ENCODE data around the gene NAPG. TPM values are rescaled to one million over a fixed set of nuclear protein-coding genes. Genes with fewer than 3 reads are reported as not detected.
"Not testable (repeated sequence)": the region's sequence is repeated elsewhere in the genome, so short reads cannot be mapped to it uniquely, and the experiment has no call there.

Gene NAPG
- total RNA-seq, 2 experiments from 2014 or later: 28.7 to 29.8 TPM

- Mint-ChIP-seq H3K9me3 (peaks cover 3% of the 10 kb centered on the region), H3K36me3 (no peaks in the 10 kb centered on the region), H3K4me3 (no peak overlapping the region), H3K27ac (no peak overlapping the region), H3K4me1 (peaks cover 10% of the 10 kb centered on the region), H3K27me3 (peaks cover 10% of the 10 kb centered on the region)
- POLR2A ChIA-PET: no interaction called here
- ATAC-seq (ENCODE audit: low read depth): no peak
- DNase-seq: no peak
Measured at GRCh38 chr18:10495936-10496335, 29.9 kb upstream of the NAPG start.

DNA sequence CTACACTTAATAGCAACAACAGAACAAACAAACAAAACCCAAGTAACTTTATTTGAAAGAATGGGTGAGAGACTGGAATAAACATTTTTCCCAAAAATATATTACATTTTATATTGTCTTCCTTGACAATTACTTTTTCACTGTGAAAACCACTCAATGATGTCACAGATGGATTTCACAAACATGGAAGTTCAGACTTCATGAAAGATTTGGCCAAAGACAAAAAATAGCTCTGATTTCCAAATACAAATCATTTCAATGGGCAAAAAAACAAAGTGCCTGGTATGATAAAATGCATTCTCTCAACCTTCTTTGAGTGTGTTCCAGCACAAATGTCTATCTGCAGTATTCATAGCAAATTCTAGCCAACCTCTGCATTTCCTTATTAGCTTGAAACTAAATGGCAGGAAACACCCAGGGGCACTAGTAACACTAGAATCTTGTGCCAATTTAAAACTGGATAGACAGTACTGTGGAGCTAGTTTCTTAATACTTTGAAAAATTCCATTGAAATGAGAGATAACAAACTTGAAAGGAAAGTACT lies 28.5 kb upstream of the NAPG start:
- ATAC-seq (ENCODE audit: low read depth) (no peak), DNase-seq (no peak)
- POLR2A ChIA-PET: no interaction called here
- Mint-ChIP-seq H3K27me3 (peaks cover 16% of the 10 kb centered on the region), H3K9me3 (peaks cover 3% of the 10 kb centered on the region), H3K27ac (no peak overlapping the region), H3K4me1 (peaks cover 9% of the 10 kb centered on the region), H3K4me3 (no peak overlapping the region), H3K36me3 (no peaks in the 10 kb centered on the region)

- Mint-ChIP-seq H3K36me3 (no peaks in the 10 kb centered on the region), H3K9me3 (peaks cover 5% of the 10 kb centered on the region), H3K27ac (no peak overlapping the region), H3K27me3 (peaks cover 27% of the 10 kb centered on the region), H3K4me3 (no peak overlapping the region), H3K4me1 (peaks cover 9% of the 10 kb centered on the region)
- ATAC-seq (ENCODE audit: low read depth) (peak; percentile 45), DNase-seq (no peak)
- POLR2A ChIA-PET: no interaction called here
Measured at GRCh38 chr18:10499230-10499629, 26.6 kb upstream of the NAPG start.

DNA sequence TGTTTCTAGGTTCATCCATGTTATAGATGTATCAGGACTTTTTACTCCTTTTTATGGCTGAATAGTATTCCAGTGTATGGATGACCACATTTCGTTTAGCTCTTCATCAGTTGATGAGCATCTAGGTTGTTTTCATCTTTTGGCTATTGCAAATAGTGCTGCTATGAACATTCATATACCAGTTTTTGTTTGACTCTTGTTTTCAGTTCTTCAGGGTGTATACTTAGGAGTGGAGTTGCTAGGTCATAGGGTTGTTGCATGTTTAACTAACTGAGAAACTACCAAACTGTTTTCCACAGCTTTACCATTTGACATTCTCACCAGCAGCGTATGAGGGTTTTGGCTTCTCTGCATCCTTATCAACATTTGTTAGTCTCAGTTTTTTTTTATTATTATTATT lies 25.8 kb upstream of the NAPG start:
- H3K4me1 Mint-ChIP-seq: peaks cover 9% of the 10 kb centered on the region
- H3K27me3 Mint-ChIP-seq: peaks cover 27% of the 10 kb centered on the region
- no peak for ATAC-seq (ENCODE audit: low read depth)
- H3K9me3 Mint-ChIP-seq: peaks cover 7% of the 10 kb centered on the region
- no peak overlapping the region for H3K4me3 Mint-ChIP-seq
- no peak overlapping the region for H3K27ac Mint-ChIP-seq
- POLR2A ChIA-PET: no interaction called here
- H3K36me3 Mint-ChIP-seq: no peaks in the 10 kb centered on the region
- no peak for DNase-seq

- Mint-ChIP-seq H3K27ac (no peak overlapping the region), H3K4me3 (no peak overlapping the region), H3K9me3 (peaks cover 10% of the 10 kb centered on the region), H3K27me3 (peaks cover 22% of the 10 kb centered on the region), H3K4me1 (peaks cover 3% of the 10 kb centered on the region), H3K36me3 (no peaks in the 10 kb centered on the region)
- POLR2A ChIA-PET: no interaction called here
- DNase-seq (no peak), ATAC-seq (ENCODE audit: low read depth) (no peak)
Measured at GRCh38 chr18:10504723-10505122, 21.1 kb upstream of the NAPG start.

- H3K27ac Mint-ChIP-seq; POLR2A ChIA-PET; DNase-seq; H3K4me3 Mint-ChIP-seq; ATAC-seq (ENCODE audit: low read depth); H3K4me1 Mint-ChIP-seq; H3K9me3 Mint-ChIP-seq; H3K36me3 Mint-ChIP-seq: not testable (repeated sequence)
- H3K27me3 Mint-ChIP-seq: peaks cover 18% of the 10 kb centered on the region
Measured at GRCh38 chr18:10505892-10506291, 19.9 kb upstream of the NAPG start.

DNA sequence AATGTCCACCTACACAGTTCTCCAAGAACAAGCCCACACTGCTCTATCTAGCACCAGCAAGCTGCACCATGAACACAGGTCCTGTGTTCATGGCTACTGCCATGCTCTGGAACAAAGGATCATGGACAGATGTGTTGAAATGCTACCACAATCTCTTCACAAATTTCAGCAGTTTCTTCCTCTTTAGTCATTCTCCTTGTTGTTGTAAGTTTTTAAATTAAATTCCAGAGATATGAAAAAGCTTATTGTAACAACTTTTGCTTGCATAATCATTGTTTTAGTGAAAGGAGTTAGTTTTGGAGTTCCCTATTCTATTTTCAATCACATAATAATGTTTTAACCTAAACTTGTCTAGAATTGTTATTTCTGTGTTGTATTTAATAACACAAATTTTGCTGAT lies 17.2 kb upstream of the NAPG start:
- no peak for ATAC-seq (ENCODE audit: low read depth)
- POLR2A ChIA-PET: no interaction called here
- no peak for DNase-seq
- H3K27me3 Mint-ChIP-seq: peaks cover 9% of the 10 kb centered on the region
- H3K9me3 Mint-ChIP-seq: peaks cover 4% of the 10 kb centered on the region
- H3K4me1 Mint-ChIP-seq: no peaks in the 10 kb centered on the region
- H3K36me3 Mint-ChIP-seq: no peaks in the 10 kb centered on the region
- no peak overlapping the region for H3K27ac Mint-ChIP-seq
- H3K4me3 Mint-ChIP-seq: no peak overlapping the region

DNA sequence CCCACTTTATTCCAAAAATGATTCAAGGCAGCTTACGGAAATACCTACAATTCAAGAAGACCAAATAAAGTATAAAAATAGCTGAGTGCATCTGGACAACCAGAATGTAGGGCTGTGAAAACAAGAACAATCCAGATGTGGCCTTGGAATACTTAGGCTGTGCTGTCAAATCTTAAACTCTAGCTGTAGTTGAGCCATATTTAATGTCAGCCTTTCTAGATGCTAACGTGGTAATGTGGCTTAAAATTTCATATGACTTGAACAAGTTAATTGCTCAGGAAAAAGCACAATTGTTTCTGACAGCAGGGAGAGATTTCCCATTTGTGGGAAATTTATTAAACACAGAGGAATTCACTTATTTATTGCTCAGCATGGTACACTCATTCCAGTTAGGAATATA lies 14.6 kb upstream of the NAPG start:
- no peak for ATAC-seq (ENCODE audit: low read depth)
- DNase-seq: no peak
- H3K4me1 Mint-ChIP-seq: peaks cover 4% of the 10 kb centered on the region
- POLR2A ChIA-PET: no interaction called here
- no peak overlapping the region for H3K4me3 Mint-ChIP-seq
- no peaks in the 10 kb centered on the region for H3K36me3 Mint-ChIP-seq
- H3K9me3 Mint-ChIP-seq: peaks cover 2% of the 10 kb centered on the region
- H3K27ac Mint-ChIP-seq: no peak overlapping the region
- peaks cover 16% of the 10 kb centered on the region for H3K27me3 Mint-ChIP-seq

- Mint-ChIP-seq H3K4me1 (peaks cover 4% of the 10 kb centered on the region), H3K27me3 (peaks cover 28% of the 10 kb centered on the region), H3K9me3 (no peaks in the 10 kb centered on the region), H3K27ac (no peak overlapping the region), H3K36me3 (no peaks in the 10 kb centered on the region), H3K4me3 (no peak overlapping the region)
- ATAC-seq (ENCODE audit: low read depth): no peak
- DNase-seq: no peak
- POLR2A ChIA-PET: no interaction called here
Measured at GRCh38 chr18:10514082-10514481, 11.7 kb upstream of the NAPG start.

DNA sequence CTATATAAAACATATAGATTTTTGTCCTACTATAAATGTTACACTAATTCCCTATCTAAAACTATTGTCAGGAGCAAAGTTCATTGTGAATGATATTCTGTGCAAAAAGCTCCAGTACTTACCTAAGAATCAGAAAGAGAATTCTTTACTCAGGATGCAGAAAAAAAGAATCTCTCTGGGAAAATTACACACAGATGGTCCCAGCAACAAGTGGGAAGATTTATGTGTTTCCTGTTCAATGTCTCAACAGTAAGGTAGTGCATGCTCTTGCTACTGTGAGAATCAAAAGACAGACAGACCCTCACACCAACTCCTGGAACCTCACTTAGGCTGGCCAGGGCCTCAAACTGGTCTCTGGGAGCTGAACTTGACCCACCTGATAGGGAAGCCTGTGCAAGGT lies 11.2 kb upstream of the NAPG start:
- Mint-ChIP-seq H3K4me1 (peaks cover 8% of the 10 kb centered on the region), H3K4me3 (no peak overlapping the region), H3K27me3 (peaks cover 32% of the 10 kb centered on the region), H3K36me3 (no peaks in the 10 kb centered on the region), H3K27ac (no peak overlapping the region), H3K9me3 (no peaks in the 10 kb centered on the region)
- POLR2A ChIA-PET: no interaction called here
- ATAC-seq (ENCODE audit: low read depth): no peak
- no peak for DNase-seq

- H3K4me3 Mint-ChIP-seq: no peak overlapping the region
- ATAC-seq (ENCODE audit: low read depth): no peak
- no peaks in the 10 kb centered on the region for H3K9me3 Mint-ChIP-seq
- no peak overlapping the region for H3K27ac Mint-ChIP-seq
- POLR2A ChIA-PET: no interaction called here
- H3K36me3 Mint-ChIP-seq: no peaks in the 10 kb centered on the region
- H3K27me3 Mint-ChIP-seq: peaks cover 34% of the 10 kb centered on the region
- H3K4me1 Mint-ChIP-seq: peaks cover 8% of the 10 kb centered on the region
- no peak for DNase-seq
Measured at GRCh38 chr18:10515456-10515855, 10.4 kb upstream of the NAPG start.

DNA sequence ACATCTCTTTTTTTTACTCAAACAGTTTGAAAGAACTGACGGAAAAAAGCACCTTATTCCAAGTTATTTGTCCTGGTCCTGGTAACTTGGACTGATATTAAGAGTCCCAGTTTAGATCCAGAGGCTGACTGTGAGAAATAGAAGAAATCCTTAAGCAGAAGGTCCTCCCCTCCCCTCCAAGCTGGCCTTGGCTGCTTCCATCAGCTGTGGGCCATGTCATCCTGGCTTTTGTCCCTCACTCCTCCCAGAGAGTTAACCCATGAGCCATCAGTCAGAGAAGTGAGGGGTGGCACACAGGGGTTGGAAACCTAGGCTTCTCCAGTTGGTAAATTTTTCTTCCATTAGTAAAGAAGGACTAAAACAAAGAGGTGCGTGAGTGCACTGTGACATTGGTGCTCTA lies 9.7 kb upstream of the NAPG start:
- POLR2A ChIA-PET: no interaction called here
- Mint-ChIP-seq H3K4me3 (no peak overlapping the region), H3K27me3 (peaks cover 32% of the 10 kb centered on the region), H3K36me3 (no peaks in the 10 kb centered on the region), H3K4me1 (peaks cover 8% of the 10 kb centered on the region), H3K9me3 (no peaks in the 10 kb centered on the region), H3K27ac (no peak overlapping the region)
- ATAC-seq (ENCODE audit: low read depth) (no peak), DNase-seq (no peak)

DNA sequence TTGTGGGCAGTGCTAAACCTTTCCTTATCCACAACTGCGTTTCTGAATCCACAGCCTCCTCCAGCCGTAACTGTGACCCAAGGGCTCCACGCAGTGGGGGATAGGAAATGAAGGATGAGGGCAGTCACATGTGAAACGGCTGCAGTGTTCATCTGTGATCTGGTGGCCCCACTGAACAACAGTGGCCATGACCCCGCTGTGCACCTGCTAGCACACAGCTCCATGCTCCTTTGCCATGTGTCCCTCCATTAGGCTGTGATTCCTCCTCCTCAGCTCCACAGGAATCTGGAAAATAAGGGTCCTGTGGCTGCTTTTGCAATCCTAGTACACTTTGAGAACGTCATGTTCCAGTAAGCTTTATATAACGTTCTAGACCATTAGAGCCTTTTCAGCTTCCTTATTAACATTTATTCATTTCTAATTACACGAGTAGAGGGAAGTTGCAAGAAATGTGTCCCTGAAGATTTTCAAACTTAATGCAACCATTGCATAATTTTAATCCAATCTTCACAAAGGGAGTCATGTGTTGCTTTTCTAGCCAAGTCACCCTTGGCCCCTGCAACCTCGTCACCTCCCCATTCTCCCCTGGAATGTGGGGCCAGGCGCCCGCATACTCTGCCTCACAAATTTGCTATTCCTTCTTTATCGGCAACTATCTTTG lies 7.1 kb upstream of the NAPG start:
- no peak for ATAC-seq (ENCODE audit: low read depth)
- Mint-ChIP-seq H3K4me1 (peaks cover 8% of the 10 kb centered on the region), H3K4me3 (no peak overlapping the region), H3K36me3 (no peaks in the 10 kb centered on the region), H3K27me3 (peaks cover 31% of the 10 kb centered on the region), H3K27ac (no peak overlapping the region), H3K9me3 (no peaks in the 10 kb centered on the region)
- DNase-seq: no peak
- POLR2A ChIA-PET: no interaction called here

DNA sequence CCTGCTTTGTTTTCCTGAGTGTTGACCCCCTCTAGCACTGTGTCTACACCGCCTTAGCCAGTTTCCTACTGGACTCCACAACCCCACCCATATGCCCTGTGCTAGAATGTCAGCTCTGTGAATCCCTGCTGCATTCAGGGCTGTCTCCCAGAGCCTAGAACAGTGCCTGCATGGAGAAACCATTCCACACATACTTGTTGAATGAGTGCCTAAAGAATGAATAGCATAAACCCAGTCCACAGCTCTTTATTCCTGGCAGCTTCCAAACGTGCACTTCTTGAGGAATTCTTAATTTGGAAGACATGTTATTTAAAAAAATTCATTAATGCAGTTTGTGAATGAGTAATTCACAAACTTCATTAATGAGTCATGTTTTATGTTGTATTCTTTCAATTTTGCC lies 6.5 kb upstream of the NAPG start:
- H3K36me3 Mint-ChIP-seq: no peaks in the 10 kb centered on the region
- H3K27me3 Mint-ChIP-seq: peaks cover 26% of the 10 kb centered on the region
- no peaks in the 10 kb centered on the region for H3K9me3 Mint-ChIP-seq
- H3K4me1 Mint-ChIP-seq: peaks cover 8% of the 10 kb centered on the region
- no peak overlapping the region for H3K4me3 Mint-ChIP-seq
- POLR2A ChIA-PET: no interaction called here
- no peak for DNase-seq
- no peak for ATAC-seq (ENCODE audit: low read depth)
- no peak overlapping the region for H3K27ac Mint-ChIP-seq

Measured in activated naive CD8-positive, alpha-beta T cell treated with anti-CD3 and anti-CD28 coated beads, Interleukin-2, amount 10 ng/mL, durations not matched to agents 7 days and 5 days (primary cell).